Panc1 (cell line): ENCODE results near the gene KCNK15. TPM values are rescaled to one million over a fixed set of nuclear protein-coding genes. Genes with fewer than 3 reads are reported as not detected.

Source experiments
- ATAC-seq: fragments of 200-7000 bp; cut with Tn5 transposase; 2 replicates; pipeline ENCODE4 v1.9.1; 2020; ENCODE audit warnings: mild to moderate bottlenecking, moderate library complexity
- BruUV-seq: library from RNA; stranded (reverse); fragments of 400-500 nt; replicated peaks from 2 replicates; lab custom pipeline; 2021; lab: Mats Ljungman, UMichigan
- CTCF ChIA-PET: fragments of 300-600 bp; sonication (Branson Sonifier 250); formaldehyde crosslinking; loops from one replicate; lab custom pipeline; 2022; ENCODE audit warnings: antibody characterized with exemption; lab: Charles Lee
- POLR2A ChIA-PET: fragments of 300-600 bp; sonication (Branson Sonifier 250); formaldehyde crosslinking; loops from one replicate; lab custom pipeline; 2022; ENCODE audit warnings: antibody characterized with exemption; lab: Charles Lee
- DNase-seq: peaks from one replicate; pipeline ENCODE4 v3.0.0-alpha.2; 2010; ENCODE audit warnings: low read depth, low spot score
- H3K27ac ChIP-seq: 2 replicates; pipeline ENCODE4 v1.5.1; 2011; ENCODE audit warnings: mild to moderate bottlenecking, low read length, inconsistent platforms
- H3K27me3 ChIP-seq: fragments of 200-500 bp; sonication (Bioruptor generic); 2 replicates; pipeline ENCODE4 v1.6.0; 2014; ENCODE audit warnings: low read length, inconsistent platforms; ENCODE audit not compliant: control insufficient read depth, insufficient read depth
- H3K36me3 ChIP-seq: fragments of 200-500 bp; sonication (Bioruptor generic); 2 replicates; pipeline ENCODE4 v1.5.1; 2014; ENCODE audit warnings: inconsistent platforms, mild to moderate bottlenecking, low read length, moderate library complexity; ENCODE audit not compliant: control insufficient read depth, insufficient read depth
- H3K4me1 ChIP-seq: 2 replicates; pipeline ENCODE4 v1.5.1; 2011; ENCODE audit warnings: inconsistent platforms, mild to moderate bottlenecking, low read length, moderate library complexity; ENCODE audit not compliant: control insufficient read depth, insufficient read depth
- H3K4me3 ChIP-seq, 2 experiments: 2 replicates each; pipeline ENCODE4 v1.5.1; 2011 to 2012; ENCODE audit warnings: low read depth in 2 of 2, low read length in 2 of 2, mild to moderate bottlenecking in 2 of 2, inconsistent platforms in 1 of 2, moderate library complexity in 1 of 2
- H3K9me3 ChIP-seq: fragments of 200-500 bp; sonication (Bioruptor generic); 2 replicates; pipeline ENCODE4 v1.5.1; 2014; ENCODE audit warnings: low read depth, mild to moderate bottlenecking, inconsistent platforms, low read length, moderate library complexity; ENCODE audit not compliant: control insufficient read depth, insufficient read depth
- CTCF ChIP-seq: fragments of 450-650 bp; IDR thresholded peaks from 2 replicates; pipeline ENCODE4 v1.5.1; 2017; ENCODE audit warnings: mild to moderate bottlenecking
- POLR2AphosphoS5 ChIP-seq: IDR thresholded peaks from 2 replicates; pipeline ENCODE4 v1.6.1; 2012; ENCODE audit warnings: mild to moderate bottlenecking, low read depth, low read length, moderate library complexity
- REST ChIP-seq, 2 experiments: IDR thresholded peaks; 2 replicates each; pipeline ENCODE4 v1.6.1; 2011 to 2012; ENCODE audit warnings: low read depth in 2 of 2, control low read depth in 1 of 2, low read length in 1 of 2, mild to moderate bottlenecking in 1 of 2, moderate library complexity in 1 of 2; ENCODE audit not compliant: insufficient read depth in 1 of 2
- SIN3A ChIP-seq: IDR thresholded peaks from 2 replicates; pipeline ENCODE4 v1.6.1; 2012; ENCODE audit warnings: low read depth, mild to moderate bottlenecking, low read length, moderate library complexity, borderline replicate concordance; ENCODE audit not compliant: insufficient read depth
- TCF7L2 ChIP-seq: IDR thresholded peaks from 2 replicates; pipeline ENCODE4 v1.6.1; 2011; ENCODE audit warnings: mild to moderate bottlenecking, low read depth, low read length, inconsistent platforms
- in situ Hi-C: cut with HindIII; loops from 2 replicates; pipeline ENCODE4 v1.10.0; 2016; ENCODE audit warnings: low sequenced_read_pairs, low pct_unique_long_range_greater_than_20kb
- intact Hi-C: fragments of 100-400 bp; cut with micrococcal nuclease; formaldehyde crosslinking; loops from one replicate; pipeline ENCODE4 v1.10.0; 2022; ENCODE audit not compliant: unreplicated experiment
- total RNA-seq: library from RNA; stranded (reverse); gene quantifications from one replicate; pipeline ENCODE4 v1.2.1, GENCODE V29; 2021; ENCODE audit not compliant: unreplicated experiment

The KCNK15 gene
- total RNA-seq, 1 experiment from 2014 or later: 7.4 TPM

- Histone ChIP-seq H3K27ac (peak overlapping the region; percentile 99; the same call in 1 of the 2 replicates), H3K36me3 (no peaks in the 10 kb centered on the region), H3K27me3 (no peaks in the 10 kb centered on the region), H3K9me3 (no peaks in the 10 kb centered on the region; the same call in 1 of the 2 replicates), H3K4me3 (no peak overlapping the region), H3K4me1 (peaks cover 29% of the 10 kb centered on the region)
- POLR2A ChIA-PET: no interaction called here
- in situ Hi-C loops (no loop called here), intact Hi-C loops (no loop called here)
- TF ChIP-seq TCF7L2 (no peak), CTCF (no peak), SIN3A (no peak), REST (IDR thresholded peaks at IDR 0.05; ENCODE audit: insufficient read depth in 1 of 2, low read depth in 2 of 2, low read length in 1 of 2) (no peak), POLR2AphosphoS5 (no peak)
- no TSS peak for BruUV-seq
- no peak for ATAC-seq
- no peak for DNase-seq
- CTCF ChIA-PET: no interaction called here
Observed at GRCh38 chr20:44737116-44737515, 8.5 kb upstream of the KCNK15 start.

GRCh38 chr20:44738813-44739477 lies 6.7 kb upstream of the KCNK15 start:
- H3K27me3 ChIP-seq: no peaks in the 10 kb centered on the region
- no peaks in the 10 kb centered on the region for H3K36me3 ChIP-seq
- H3K9me3 ChIP-seq: no peaks in the 10 kb centered on the region; the same call in 1 of the 2 replicates
- H3K27ac ChIP-seq: no peak overlapping the region
- H3K4me1 ChIP-seq: peaks cover 19% of the 10 kb centered on the region
- CTCF ChIA-PET: no interaction called here
- no TSS peak for BruUV-seq
- ATAC-seq (peak; percentile 76), DNase-seq (no peak)
- TF ChIP-seq TCF7L2 (no peak), REST (IDR thresholded peaks at IDR 0.05; ENCODE audit: insufficient read depth in 1 of 2, low read depth in 2 of 2, low read length in 1 of 2) (no peak), SIN3A (no peak), CTCF (no peak), POLR2AphosphoS5 (no peak)
- intact Hi-C loops: no loop called here
- H3K4me3 ChIP-seq: no peak overlapping the region
- POLR2A ChIA-PET: no interaction called here
- in situ Hi-C loops: no loop called here
